NCI-H146 treated with DMSO at 0.1 percent for 48 hours (cell line): ENCODE data around the gene NINJ2.
A peak's percentile ranks its signal among the peaks of the same experiment; 100 is the strongest.

Experiments
- DNase-seq: peaks from one replicate; lab custom pipeline; 2025; ENCODE audit not compliant: unreplicated experiment; lab: John Stamatoyannopoulos, UW

Gene NINJ2

GRCh38 chr12:617304-617915 is 45.8 kb downstream of the NINJ2 start:
- DNase-seq, result no peak

- no peak for DNase-seq
Observed at GRCh38 chr12:615620-616019, 47.6 kb downstream of the NINJ2 start.

- peak; percentile 20 for DNase-seq
Observed at GRCh38 chr12:614411-614970, 48.8 kb downstream of the NINJ2 start.

- no peak for DNase-seq
Observed at GRCh38 chr12:613996-614395, 49.2 kb downstream of the NINJ2 start.

GRCh38 chr12:612886-613285 is 50.4 kb downstream of the NINJ2 start:
- no peak for DNase-seq

- no peak for DNase-seq
Observed at GRCh38 chr12:612293-612692, 51.0 kb downstream of the NINJ2 start.

- DNase-seq, result no peak
Observed at GRCh38 chr12:611721-612120, 51.5 kb downstream of the NINJ2 start.

- DNase-seq, result no peak
Observed at GRCh38 chr12:608921-609320, 54.3 kb downstream of the NINJ2 start.

- DNase-seq, result no peak
Observed at GRCh38 chr12:608413-608812, 54.8 kb downstream of the NINJ2 start.

- DNase-seq, result no peak
Observed at GRCh38 chr12:607541-608001, 55.7 kb downstream of the NINJ2 start.

- no peak for DNase-seq
Observed at GRCh38 chr12:604956-605355, 58.3 kb downstream of the NINJ2 start.

GRCh38 chr12:602700-603068 is 60.6 kb downstream of the NINJ2 start:
- no peak for DNase-seq

- peak; percentile 23 for DNase-seq
Observed at GRCh38 chr12:601976-602699, 61.1 kb downstream of the NINJ2 start.

- DNase-seq, result no peak
Observed at GRCh38 chr12:599756-600155, 63.5 kb downstream of the NINJ2 start.

GRCh38 chr12:597926-598568 is 65.2 kb downstream of the NINJ2 start:
- no peak for DNase-seq

GRCh38 chr12:593396-594270 is 69.6 kb downstream of the NINJ2 start:
- no peak for DNase-seq

GRCh38 chr12:592024-592505 is 71.2 kb downstream of the NINJ2 start:
- DNase-seq, result no peak

- DNase-seq, result no peak
Observed at GRCh38 chr12:591167-592023, 71.8 kb downstream of the NINJ2 start.

- DNase-seq, result no peak
Observed at GRCh38 chr12:590206-590750, 73.0 kb downstream of the NINJ2 start.

- no peak for DNase-seq
Observed at GRCh38 chr12:588646-589045, 74.6 kb downstream of the NINJ2 start.
